ENCODE data around the gene CHST8.
A peak's percentile ranks its signal among the peaks of the same experiment; 100 is the strongest.

CHST8 gene

DNA sequence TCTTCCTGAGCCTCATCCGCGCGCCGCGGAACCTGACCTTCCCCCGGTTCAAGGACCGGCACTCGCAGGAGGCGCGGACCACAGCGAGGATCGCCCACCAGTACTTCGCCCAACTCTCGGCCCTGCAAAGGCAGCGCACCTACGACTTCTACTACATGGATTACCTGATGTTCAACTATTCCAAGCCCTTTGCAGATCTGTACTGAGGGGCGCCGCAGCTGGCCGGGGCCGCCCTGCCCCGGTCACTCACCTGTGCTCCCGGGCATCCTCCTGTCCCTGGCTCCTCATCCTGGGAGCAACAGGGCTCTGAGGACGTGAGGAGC is 151.1 kb downstream of the CHST8 start:
- Histone ChIP-seq H3K27ac (ENCODE audit: insufficient read depth, low read length, poor library complexity, severe bottlenecking) (no peak overlapping the region), H3K36me3 (ENCODE audit: control insufficient read depth, insufficient read depth, low read length) (no peaks in the 10 kb centered on the region)

DNA sequence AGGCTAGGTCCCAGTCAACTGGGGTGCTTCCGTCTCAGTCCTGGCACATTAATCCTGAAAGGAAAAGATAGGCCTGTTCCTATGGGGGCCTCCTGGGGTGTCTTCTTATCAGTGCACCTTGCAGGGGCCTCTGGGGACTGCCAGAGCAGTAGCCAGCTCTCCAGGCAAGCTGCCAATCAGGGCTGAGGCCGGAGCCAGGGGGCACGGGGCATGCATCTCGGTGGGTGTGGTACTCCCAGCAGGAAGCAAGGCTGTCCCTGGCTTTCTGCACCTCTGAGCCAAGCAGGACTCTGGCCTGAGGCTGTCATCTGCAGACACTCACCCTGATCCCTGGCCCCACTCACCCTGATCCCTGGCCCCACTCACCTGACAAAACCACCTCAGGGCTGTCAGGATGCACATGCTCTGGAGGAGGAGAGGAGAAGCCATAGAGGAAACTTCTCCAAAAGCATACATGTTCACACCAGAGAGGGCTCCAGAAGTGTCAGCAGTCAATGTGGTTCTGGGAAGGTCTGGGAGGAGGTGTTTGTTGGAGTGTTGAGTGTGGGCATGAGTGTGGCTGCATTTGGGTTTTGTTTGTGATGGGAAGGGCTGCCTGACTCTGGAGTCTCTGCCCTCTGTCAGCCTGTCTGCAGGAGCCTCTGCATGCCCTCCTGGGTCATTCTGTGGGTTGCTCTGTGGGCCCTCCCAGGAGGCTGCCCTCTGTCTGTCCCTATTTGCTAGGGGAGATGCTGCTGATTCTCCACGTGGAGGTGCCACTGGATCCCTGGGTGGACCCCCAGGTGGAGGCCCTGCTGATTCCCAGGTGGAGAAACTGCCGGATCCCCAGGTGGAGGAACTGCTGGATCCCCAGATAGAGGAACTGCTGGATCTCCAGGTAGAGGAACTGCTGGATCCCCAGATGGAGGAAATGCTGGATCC is 152.2 kb downstream of the CHST8 start:
- peaks cover 4% of the 10 kb centered on the region for H3K4me1 ChIP-seq (ENCODE audit: control insufficient read depth, insufficient read depth, low read length, poor library complexity, severe bottlenecking)

More for the DNA sequence above, 151.1 kb downstream of the CHST8 start:
- no peaks in the 10 kb centered on the region for H3K9me3 ChIP-seq (ENCODE audit: control insufficient read depth, low read length)
- no peaks in the 10 kb centered on the region for H3K4me1 ChIP-seq (ENCODE audit: control insufficient read depth, insufficient read depth, low read length, poor library complexity, severe bottlenecking)
- no peaks in the 10 kb centered on the region for H3K27me3 ChIP-seq (replicated peaks; ENCODE audit: control insufficient read depth, insufficient read depth, low read length, poor library complexity, severe bottlenecking)
- no peak overlapping the region for H3K4me3 ChIP-seq (ENCODE audit: insufficient read depth, low read depth, low read length, poor library complexity, severe bottlenecking)
- no peak for DNase-seq

DNA sequence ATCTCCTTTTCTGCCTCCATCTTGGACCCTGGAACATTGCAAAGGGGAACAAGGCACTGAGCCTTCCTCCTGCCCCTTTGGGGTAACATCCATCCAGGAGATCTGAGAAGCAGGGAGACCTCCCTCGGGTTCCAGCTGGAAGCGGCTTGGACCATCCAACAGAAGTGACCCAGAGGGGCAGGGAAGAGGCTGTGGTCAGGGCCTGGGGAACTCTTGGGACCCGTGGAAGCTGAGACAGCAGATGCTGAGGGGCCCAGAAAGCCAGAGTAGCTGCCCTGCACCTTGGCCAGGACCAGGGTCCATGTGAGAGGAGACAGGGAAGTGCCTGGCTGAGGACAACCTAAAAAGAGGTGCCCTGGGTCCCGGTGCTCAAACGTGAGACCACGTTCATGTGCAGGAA is 153.0 kb downstream of the CHST8 start:
- Histone ChIP-seq H3K9me3 (ENCODE audit: control insufficient read depth, low read length) (no peaks in the 10 kb centered on the region), H3K27ac (ENCODE audit: insufficient read depth, low read length, poor library complexity, severe bottlenecking) (no peak overlapping the region), H3K36me3 (ENCODE audit: control insufficient read depth, insufficient read depth, low read length) (no peaks in the 10 kb centered on the region), H3K4me3 (ENCODE audit: insufficient read depth, low read depth, low read length, poor library complexity, severe bottlenecking) (no peak overlapping the region), H3K27me3 (replicated peaks; ENCODE audit: control insufficient read depth, insufficient read depth, low read length, poor library complexity, severe bottlenecking) (no peaks in the 10 kb centered on the region), H3K4me1 (ENCODE audit: control insufficient read depth, insufficient read depth, low read length, poor library complexity, severe bottlenecking) (peaks cover 4% of the 10 kb centered on the region)
- DNase-seq = no peak

More for the DNA sequence above, 152.2 kb downstream of the CHST8 start:
- Histone ChIP-seq H3K27ac (ENCODE audit: insufficient read depth, low read length, poor library complexity, severe bottlenecking) (no peak overlapping the region), H3K36me3 (ENCODE audit: control insufficient read depth, insufficient read depth, low read length) (no peaks in the 10 kb centered on the region), H3K27me3 (replicated peaks; ENCODE audit: control insufficient read depth, insufficient read depth, low read length, poor library complexity, severe bottlenecking) (no peaks in the 10 kb centered on the region), H3K9me3 (ENCODE audit: control insufficient read depth, low read length) (no peaks in the 10 kb centered on the region), H3K4me3 (ENCODE audit: insufficient read depth, low read depth, low read length, poor library complexity, severe bottlenecking) (no peak overlapping the region)
- DNase-seq = no peak

DNA sequence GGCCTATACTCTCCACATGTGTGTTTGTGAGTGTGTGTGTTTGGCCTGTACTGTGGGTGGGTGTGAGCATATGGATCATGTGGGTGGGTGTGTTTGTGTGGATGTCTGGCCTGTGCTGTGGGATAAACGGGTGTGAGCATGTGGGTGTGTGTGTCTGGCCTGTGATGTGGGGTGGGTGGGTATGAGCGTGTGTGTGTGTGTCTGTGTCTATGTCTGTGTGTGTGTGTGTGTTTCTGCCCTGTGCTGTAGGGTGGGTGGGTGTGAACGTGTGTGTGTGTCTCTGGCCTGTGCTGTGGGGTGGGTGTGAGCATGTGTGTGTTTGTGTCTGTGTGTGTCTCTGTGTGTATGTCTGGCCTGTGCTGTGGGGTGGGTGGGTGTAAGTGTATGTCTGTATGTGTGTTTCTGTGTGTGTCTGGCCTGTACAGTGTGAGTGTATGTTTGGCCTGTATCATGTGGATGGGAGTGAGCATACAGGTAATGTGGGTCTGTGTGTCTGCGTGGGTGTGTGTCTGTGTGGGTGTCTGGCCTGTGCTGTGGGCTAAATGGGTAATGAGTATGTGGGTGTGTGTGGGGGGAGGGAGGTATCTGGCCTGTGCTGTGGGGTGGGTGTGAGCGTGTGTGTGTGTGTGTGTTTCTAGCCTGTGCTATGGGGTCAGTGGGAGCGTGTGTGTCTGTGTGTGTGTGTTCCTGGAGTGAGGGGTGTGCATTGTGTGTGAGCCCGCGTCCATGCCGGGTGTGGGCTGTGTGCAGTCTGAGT is 154.2 kb downstream of the CHST8 start:
- H3K4me1 ChIP-seq (ENCODE audit: control insufficient read depth, insufficient read depth, low read length, poor library complexity, severe bottlenecking) = peaks cover 4% of the 10 kb centered on the region
- no peak overlapping the region for H3K4me3 ChIP-seq (ENCODE audit: insufficient read depth, low read depth, low read length, poor library complexity, severe bottlenecking)

DNA sequence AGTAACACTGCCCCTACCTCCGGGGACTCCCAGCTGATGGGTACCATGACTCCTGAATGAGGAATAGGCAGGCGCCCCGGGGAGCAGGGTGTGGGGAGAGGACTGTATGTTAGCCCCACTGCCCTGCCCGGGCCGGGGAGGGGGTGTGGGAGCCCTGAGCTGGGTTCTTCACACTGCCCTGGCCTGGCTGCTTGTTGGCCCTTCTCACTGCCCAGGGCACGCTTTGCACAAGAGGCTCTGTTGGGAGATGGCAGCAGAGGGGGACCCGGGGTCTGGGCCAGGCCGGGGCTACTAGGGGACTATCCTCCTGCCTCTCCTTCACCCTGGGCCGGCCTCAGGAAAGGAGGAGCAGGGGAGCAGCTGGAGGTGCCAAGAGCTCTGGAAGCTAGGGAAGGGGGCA is 155.6 kb downstream of the CHST8 start:
- Histone ChIP-seq H3K4me1 (ENCODE audit: control insufficient read depth, insufficient read depth, low read length, poor library complexity, severe bottlenecking) (peaks cover 4% of the 10 kb centered on the region), H3K27ac (ENCODE audit: insufficient read depth, low read length, poor library complexity, severe bottlenecking) (no peak overlapping the region), H3K4me3 (ENCODE audit: insufficient read depth, low read depth, low read length, poor library complexity, severe bottlenecking) (no peak overlapping the region), H3K36me3 (ENCODE audit: control insufficient read depth, insufficient read depth, low read length) (no peaks in the 10 kb centered on the region), H3K27me3 (replicated peaks; ENCODE audit: control insufficient read depth, insufficient read depth, low read length, poor library complexity, severe bottlenecking) (no peaks in the 10 kb centered on the region), H3K9me3 (ENCODE audit: control insufficient read depth, low read length) (no peaks in the 10 kb centered on the region)
- no peak for DNase-seq

More for the DNA sequence above, 154.2 kb downstream of the CHST8 start:
- DNase-seq = no peak
- Histone ChIP-seq H3K36me3 (ENCODE audit: control insufficient read depth, insufficient read depth, low read length) (no peaks in the 10 kb centered on the region), H3K27ac (ENCODE audit: insufficient read depth, low read length, poor library complexity, severe bottlenecking) (no peak overlapping the region), H3K27me3 (replicated peaks; ENCODE audit: control insufficient read depth, insufficient read depth, low read length, poor library complexity, severe bottlenecking) (no peaks in the 10 kb centered on the region), H3K9me3 (ENCODE audit: control insufficient read depth, low read length) (no peaks in the 10 kb centered on the region)

DNA sequence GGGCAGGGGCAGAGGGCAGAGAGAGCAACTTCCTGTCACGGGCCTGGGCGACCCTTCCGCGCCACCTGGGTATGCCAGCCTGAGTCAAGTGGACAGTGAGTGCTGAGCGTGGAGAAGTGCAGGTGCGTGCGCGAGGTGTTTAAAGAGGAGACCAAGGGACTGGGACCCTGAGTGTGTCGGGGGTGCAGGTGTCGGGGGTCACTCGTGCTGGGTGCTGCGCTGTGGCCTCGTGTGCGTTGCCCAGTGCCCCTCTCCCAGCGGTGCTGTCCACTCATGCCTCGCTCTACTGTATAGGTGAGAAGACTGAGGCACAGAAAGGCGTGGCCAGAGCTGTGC is 156.0 kb downstream of the CHST8 start:
- H3K27me3 ChIP-seq (replicated peaks; ENCODE audit: control insufficient read depth, insufficient read depth, low read length, poor library complexity, severe bottlenecking) = no peaks in the 10 kb centered on the region
- H3K9me3 ChIP-seq (ENCODE audit: control insufficient read depth, low read length) = no peaks in the 10 kb centered on the region
- no peak overlapping the region for H3K4me3 ChIP-seq (ENCODE audit: insufficient read depth, low read depth, low read length, poor library complexity, severe bottlenecking)
- H3K27ac ChIP-seq (ENCODE audit: insufficient read depth, low read length, poor library complexity, severe bottlenecking) = no peak overlapping the region
- DNase-seq = no peak
- H3K36me3 ChIP-seq (ENCODE audit: control insufficient read depth, insufficient read depth, low read length) = no peaks in the 10 kb centered on the region
- H3K4me1 ChIP-seq (ENCODE audit: control insufficient read depth, insufficient read depth, low read length, poor library complexity, severe bottlenecking) = peaks cover 4% of the 10 kb centered on the region

DNA sequence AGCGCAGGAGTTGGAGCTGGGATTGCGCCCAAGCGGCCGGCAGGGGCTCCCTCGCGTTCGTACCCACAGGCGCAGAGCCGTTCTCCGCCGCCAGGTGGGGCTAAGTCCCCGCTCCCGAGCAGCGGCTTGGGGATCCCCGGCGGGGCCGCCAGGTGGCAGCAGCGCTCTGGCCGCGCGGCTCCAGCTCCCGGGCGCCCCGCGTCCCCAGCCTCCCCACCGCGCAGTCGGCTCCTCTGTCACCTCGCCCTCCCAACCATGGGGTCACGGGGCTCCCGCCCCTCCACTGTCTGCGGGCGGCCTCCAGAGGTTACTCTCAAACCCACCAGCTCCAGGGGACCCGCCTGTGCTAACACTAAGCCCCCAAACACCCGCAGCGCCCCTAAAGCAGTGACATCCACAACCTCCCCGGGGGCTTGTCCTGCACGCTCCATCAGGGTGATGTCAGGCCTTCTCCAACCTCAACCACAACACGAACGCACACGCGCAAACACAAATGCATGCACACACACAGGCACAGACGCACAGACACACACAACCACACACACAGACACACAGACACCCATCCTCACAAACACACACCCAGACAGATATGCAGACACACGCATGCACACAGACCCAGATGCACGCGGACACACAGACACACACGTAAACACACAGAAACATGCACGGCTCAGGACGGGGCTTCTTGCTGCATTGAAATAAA is 156.5 kb downstream of the CHST8 start:
- DNase-seq = peak; percentile 70 to 77 (median 71)
- Histone ChIP-seq H3K4me3 (ENCODE audit: insufficient read depth, low read depth, low read length, poor library complexity, severe bottlenecking) (no peak overlapping the region), H3K9me3 (ENCODE audit: control insufficient read depth, low read length) (no peaks in the 10 kb centered on the region), H3K27ac (ENCODE audit: insufficient read depth, low read length, poor library complexity, severe bottlenecking) (no peak overlapping the region), H3K36me3 (ENCODE audit: control insufficient read depth, insufficient read depth, low read length) (no peaks in the 10 kb centered on the region), H3K4me1 (ENCODE audit: control insufficient read depth, insufficient read depth, low read length, poor library complexity, severe bottlenecking) (peaks cover 4% of the 10 kb centered on the region), H3K27me3 (replicated peaks; ENCODE audit: control insufficient read depth, insufficient read depth, low read length, poor library complexity, severe bottlenecking) (no peaks in the 10 kb centered on the region)

DNA sequence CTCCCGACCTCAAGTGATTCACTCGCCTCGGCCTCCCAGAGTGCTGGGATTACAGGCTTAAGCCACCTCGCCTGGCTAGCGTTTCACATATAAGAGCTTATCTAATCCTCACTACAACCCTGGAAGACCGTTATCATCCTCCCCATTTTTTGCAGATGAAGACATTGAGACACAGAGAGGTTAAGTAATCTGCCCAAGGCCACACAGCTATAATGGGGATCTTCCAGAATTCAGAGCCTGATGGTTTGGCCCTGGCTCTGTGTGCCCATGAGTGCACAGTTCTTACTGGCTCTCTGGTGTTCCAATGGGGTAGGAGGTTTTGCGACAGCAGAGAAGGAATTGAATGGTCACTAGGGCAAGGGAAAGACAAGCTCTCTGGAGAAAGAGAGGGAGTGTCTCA is 158.1 kb downstream of the CHST8 start:
- Histone ChIP-seq H3K9me3 (ENCODE audit: control insufficient read depth, low read length) (no peaks in the 10 kb centered on the region), H3K27ac (ENCODE audit: insufficient read depth, low read length, poor library complexity, severe bottlenecking) (no peak overlapping the region), H3K36me3 (ENCODE audit: control insufficient read depth, insufficient read depth, low read length) (no peaks in the 10 kb centered on the region), H3K4me3 (ENCODE audit: insufficient read depth, low read depth, low read length, poor library complexity, severe bottlenecking) (no peak overlapping the region), H3K27me3 (replicated peaks; ENCODE audit: control insufficient read depth, insufficient read depth, low read length, poor library complexity, severe bottlenecking) (no peaks in the 10 kb centered on the region), H3K4me1 (ENCODE audit: control insufficient read depth, insufficient read depth, low read length, poor library complexity, severe bottlenecking) (peaks cover 9% of the 10 kb centered on the region)
- no peak for DNase-seq

DNA sequence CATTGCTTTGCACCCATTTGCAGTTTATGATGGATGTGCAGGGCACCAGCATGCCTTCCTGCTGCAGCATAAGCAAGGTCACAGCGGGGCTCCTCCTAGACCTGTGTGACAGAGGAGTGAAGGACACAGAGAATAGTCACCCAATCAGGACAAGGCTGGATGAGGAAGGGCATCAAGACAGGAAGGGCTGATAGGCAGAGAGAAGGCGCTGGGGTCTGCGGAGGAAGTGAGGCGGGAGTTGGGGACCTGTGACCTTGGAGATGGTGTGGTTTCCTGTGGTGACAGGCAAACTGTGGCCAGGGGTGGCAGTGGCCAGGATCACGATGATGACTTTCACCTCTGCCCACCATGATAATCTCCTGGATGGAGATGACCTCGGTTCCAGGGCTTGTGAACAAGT is 158.5 kb downstream of the CHST8 start:
- no peak overlapping the region for H3K27ac ChIP-seq (ENCODE audit: insufficient read depth, low read length, poor library complexity, severe bottlenecking)
- no peak for DNase-seq
- H3K4me1 ChIP-seq (ENCODE audit: control insufficient read depth, insufficient read depth, low read length, poor library complexity, severe bottlenecking) = peaks cover 12% of the 10 kb centered on the region
- H3K27me3 ChIP-seq (replicated peaks; ENCODE audit: control insufficient read depth, insufficient read depth, low read length, poor library complexity, severe bottlenecking) = no peaks in the 10 kb centered on the region
- H3K9me3 ChIP-seq (ENCODE audit: control insufficient read depth, low read length) = no peaks in the 10 kb centered on the region
- H3K36me3 ChIP-seq (ENCODE audit: control insufficient read depth, insufficient read depth, low read length) = no peaks in the 10 kb centered on the region
- H3K4me3 ChIP-seq (ENCODE audit: insufficient read depth, low read depth, low read length, poor library complexity, severe bottlenecking) = no peak overlapping the region

DNA sequence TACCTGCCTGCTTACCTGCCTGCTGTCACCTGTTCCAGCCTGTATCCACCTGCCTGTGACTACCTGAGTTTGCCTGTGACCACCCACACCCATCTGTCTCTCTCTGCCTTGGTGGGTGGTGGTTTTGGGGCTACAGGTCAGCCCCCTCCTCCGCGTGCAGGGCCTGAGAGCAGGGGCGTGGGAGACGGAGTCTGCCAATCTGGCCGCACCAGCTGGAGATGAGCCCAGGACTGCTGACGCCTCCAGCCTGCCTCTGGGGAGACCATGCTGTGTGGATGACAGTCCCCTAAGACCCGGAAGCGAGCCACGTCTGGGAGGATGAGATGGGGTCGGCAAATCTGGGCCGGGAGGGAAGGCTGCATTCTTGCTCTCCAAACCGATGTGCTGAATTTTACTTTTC is 159.0 kb downstream of the CHST8 start:
- no peaks in the 10 kb centered on the region for H3K27me3 ChIP-seq (replicated peaks; ENCODE audit: control insufficient read depth, insufficient read depth, low read length, poor library complexity, severe bottlenecking)
- H3K9me3 ChIP-seq (ENCODE audit: control insufficient read depth, low read length) = no peaks in the 10 kb centered on the region
- no peaks in the 10 kb centered on the region for H3K36me3 ChIP-seq (ENCODE audit: control insufficient read depth, insufficient read depth, low read length)
- peaks cover 12% of the 10 kb centered on the region for H3K4me1 ChIP-seq (ENCODE audit: control insufficient read depth, insufficient read depth, low read length, poor library complexity, severe bottlenecking)
- DNase-seq = no peak
- H3K27ac ChIP-seq (ENCODE audit: insufficient read depth, low read length, poor library complexity, severe bottlenecking) = no peak overlapping the region
- H3K4me3 ChIP-seq (ENCODE audit: insufficient read depth, low read depth, low read length, poor library complexity, severe bottlenecking) = no peak overlapping the region
